NCI-H128 (cell line): ENCODE data around the gene CFAP46.
"Not testable (repeated sequence)": the region's sequence is repeated elsewhere in the genome, so short reads cannot be mapped to it uniquely, and the experiment has no call there.

Source experiments
- DNase-seq: peaks from one replicate; lab custom pipeline; 2025; ENCODE audit not compliant: unreplicated experiment; lab: John Stamatoyannopoulos, UW

The CFAP46 gene

DNA sequence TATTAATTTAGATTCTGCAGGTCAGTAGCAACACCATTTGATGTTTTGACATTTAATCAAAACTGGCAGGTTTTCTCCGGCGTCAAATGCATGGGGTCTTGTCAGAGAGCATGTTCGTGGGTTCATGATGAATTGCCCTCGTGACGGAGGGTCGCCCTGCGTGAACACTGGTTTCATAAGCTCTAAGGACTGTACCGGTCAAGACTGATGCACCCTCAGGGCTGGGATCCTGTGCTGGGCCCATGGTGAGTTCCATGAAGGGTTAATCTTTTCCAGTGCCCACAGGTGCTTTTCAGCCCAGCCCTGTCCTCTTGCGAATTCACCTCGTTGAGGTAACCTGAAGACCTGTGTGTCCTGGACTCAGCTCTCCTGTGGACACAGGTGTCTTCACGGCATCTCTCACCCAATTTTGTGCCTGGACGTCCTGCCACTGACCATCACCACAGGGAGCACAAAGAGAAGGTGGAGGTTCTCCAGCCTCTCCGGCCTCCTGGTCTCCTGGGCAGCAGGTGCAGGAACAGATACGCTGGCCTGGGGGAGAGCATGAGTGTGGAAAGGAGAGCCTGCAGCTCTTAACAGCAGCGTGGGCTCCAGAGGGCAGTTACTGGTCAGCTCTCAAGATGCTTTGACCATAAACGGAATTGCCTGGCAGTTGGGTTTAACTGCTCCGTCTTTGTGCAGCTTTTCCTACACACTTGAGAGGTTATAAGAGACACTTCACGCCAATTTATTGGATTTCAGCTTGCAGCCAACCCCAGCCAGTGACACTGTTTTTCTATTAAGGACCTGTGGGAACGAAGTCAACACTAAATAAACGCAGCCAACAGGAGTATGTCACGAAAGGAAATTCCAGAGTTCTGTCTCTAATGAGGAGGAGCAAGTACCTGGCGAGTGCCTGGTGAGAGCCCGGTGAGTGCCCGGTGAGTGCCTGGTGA is 37.4 kb upstream of the CFAP46 start:
- no peak for DNase-seq

DNA sequence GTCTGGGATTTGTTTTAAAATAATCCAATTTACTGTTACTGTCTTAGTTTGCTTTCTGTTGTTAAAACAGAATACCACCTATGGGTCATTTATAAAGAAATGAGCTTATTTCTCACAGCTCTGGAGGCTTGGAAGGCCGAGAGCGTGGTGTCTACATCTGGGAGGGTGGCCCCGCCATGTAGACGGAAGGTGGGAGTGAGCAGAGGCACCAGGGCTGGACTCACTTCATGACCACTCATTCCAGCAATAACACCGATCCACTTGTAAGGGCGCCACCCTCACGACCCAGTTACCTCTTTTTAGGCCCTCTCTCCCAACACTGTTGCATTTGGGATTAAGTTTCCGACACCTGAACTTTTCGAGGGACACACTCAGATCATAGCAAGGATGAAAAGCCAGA is 36.2 kb upstream of the CFAP46 start:
- no peak for DNase-seq

DNA sequence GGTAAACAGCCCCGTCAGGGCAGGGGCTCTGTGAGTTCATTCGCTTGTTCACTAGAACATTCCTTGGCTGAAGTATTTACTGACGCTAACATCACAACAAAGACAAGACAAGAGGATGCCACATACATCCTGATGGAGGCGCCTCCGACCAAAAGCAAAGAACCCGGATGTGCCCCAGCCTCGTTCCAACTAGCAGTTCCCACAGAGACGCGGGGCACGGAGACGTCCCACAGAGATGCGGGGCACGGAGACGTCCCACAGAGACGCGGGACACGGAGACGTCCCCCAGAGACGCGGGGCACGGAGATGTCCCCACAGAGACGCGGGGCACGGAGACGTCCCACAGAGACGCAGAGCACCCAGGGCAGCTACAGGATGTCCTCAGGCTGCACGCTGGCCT is 35.4 kb upstream of the CFAP46 start:
- DNase-seq: no peak

DNA sequence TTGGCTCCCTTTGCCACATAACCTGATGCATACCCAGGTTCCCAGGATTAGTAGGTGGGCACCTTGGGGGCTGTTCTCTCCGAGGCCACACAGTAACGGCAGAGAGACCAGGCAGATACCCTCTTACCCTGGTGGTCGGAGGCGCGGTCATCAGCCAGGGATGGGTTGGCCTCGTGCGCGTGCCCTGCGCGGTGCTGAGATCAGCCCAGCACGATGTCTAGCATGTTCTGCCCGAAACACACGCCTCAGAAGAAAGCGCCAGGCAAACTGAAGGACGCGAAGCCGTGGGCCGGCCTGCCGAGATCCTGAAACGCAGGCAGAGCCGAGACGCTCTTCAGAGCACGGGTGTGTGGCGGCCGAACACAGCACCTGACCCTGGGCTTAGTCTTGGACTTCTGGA is 34.7 kb upstream of the CFAP46 start:
- DNase-seq: no peak

DNA sequence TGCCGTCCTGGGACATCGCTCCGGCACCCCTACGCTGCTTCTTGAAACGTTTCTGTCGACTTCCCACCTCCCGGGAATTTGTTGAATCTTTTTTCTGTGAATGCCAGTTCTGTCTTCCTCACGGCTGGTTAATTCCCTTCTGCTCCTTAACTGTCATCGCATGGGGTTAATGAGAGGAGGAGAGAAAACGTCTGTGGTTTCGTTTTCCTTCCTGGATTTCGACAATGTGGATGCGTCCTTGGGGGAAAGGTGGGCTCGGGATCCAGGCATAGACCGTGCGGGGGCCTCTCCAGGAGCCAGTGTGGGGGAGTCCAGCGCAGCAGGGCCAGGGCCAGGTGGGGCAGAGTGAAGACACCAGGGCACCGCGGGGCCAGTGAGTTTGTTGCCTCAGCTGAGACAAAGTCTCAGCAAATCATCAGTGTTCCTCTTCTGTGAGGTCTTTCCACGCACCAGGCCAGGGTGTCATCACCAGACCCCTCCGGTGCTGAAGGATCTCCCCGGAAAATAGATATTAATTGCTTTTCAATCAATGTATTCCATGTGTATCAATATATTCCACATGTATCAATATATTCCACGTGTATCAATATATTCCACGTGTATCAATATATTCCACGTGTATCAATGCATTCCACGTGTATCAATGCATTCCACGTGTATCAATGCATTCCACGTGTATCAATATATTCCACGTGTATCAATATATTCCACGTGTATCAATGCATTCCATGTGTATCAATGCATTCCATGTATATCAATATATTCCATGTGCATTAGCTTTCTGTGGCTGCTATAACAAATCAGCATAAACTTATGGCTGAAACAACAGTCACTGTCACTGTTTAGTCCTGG is 33.7 kb upstream of the CFAP46 start:
- DNase-seq: no peak

DNA sequence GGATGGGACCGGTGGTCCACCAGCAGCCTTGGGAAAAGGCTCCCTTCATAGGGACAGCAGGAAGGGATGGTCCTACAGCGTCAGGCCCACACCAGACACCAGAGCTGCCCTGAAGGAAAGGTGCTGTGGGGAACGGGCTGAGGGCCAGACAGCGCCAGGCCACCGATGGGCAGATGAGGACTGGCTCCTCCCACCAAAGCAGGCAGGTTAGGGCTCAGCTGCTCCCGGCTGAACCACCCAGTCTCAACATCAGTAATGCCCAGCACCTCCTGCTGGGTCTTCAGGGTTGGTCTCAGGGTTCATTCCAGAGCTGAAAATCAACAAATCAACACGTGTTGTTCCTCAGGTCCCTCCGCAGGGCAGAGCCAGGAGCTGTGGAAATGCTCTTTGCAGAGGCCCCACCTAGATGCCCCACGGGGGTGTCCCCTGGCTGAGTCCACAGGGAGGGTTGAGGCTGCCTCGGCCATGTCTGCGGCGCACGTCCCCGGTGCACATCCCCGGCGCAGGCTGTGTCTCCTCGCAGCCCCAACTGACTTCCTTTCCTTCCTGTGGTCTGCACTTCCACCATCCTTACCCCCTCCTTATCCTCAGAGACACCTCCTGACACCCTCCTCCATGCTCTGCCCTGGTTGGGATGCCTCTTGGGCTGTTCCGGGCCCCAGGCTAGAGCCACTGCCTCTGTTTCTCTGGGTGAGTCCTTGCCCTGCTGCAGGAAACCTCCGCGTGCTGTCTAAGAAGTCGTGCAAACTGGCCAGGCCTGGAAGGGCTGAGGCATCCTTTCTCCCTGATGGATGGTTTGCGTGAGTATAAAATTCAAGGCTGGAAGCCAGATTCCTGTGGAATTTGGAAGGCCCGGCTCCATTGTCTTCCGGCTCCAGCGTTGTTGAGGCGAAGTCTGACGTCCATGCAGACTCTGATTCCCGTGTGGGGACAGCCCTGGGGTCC is 32.8 kb upstream of the CFAP46 start:
- no peak for DNase-seq

DNA sequence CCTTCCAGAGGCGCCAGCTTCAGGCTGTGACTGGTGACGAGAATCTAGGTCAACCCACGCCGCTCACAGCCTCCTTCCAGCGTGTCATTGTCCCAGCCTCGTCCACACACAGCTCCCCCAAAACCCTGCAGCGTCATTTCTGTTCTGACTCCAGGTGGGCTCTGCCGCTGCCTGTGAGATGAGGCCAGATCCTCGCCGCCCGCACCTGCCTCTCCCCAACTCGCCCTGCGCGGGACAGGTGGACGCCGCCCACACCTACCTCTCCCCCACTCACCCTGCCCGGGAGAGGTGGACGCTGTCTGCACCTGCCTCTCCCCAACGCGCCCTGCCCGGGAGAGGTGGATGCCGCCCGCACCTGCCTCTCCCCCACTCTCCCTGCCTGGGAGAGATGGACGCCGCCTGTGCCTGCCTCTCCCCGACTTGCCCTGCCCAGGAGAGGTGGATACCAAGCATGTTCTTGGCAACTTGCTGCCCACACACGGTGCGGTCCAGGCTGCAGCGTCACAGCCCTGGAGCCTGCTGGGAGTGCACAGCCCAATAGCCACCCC is 32.0 kb upstream of the CFAP46 start:
- DNase-seq: no peak

DNA sequence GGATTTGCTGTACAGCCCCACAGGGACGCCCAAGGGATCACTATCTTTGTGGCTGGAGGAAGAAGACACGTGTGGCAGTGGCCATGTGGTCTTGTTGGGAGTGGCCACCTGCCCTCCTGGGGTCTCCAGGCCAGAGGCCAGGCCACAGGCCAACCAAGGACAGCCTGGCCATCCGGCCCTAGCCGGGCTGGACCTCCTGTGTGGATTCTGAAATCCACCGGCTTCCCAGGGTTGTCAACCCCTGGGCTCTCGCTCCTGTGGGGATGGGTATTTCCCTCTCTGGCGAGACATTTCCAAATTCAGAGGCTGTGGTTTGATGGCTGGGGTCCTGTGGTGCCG is 31.5 kb upstream of the CFAP46 start:
- no peak for DNase-seq

DNA sequence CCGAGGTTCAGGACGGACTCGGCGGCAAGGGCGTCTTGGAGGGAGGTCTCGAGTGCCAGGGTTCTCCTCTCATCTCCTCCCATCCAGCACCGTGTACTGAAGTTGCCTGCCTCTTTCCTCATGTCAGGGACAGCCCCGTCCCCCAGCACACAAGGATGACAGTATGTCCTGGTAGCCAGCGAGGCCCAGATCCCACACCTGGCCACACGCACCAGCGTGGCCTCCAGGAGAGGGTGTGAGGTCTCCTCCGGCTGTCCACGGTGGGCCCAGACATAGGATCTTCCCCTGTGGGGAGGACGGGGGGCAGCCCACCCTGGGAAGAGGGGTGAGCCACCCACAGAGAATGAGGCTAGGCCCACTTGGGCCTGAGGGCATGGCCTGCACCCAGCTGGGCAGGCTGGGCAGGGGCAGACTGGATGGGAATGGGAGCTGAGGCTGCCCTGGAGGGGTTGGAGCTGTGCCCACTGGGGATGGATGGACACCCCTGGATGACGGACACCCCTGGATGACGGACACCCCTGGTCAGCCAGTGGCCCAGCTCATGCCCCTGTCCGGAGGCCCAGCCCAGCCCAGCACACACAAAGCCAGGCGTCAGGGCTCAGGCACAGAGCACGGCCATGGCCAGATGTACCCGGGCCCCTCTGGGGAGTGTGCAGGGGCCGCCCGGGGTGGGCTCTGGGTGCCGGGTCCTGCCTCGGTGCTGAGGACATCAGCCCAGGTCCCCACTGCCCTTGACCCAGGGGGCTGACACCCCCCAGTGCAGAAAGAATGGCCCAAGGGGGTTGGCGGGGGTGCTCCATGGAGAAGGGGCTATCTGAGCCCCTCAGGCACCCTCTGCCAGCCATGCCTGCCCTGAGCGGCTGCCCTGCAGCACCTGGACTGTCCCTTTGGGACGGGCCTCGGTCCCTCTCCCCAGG is 30.9 kb upstream of the CFAP46 start:
- no peak for DNase-seq

DNA sequence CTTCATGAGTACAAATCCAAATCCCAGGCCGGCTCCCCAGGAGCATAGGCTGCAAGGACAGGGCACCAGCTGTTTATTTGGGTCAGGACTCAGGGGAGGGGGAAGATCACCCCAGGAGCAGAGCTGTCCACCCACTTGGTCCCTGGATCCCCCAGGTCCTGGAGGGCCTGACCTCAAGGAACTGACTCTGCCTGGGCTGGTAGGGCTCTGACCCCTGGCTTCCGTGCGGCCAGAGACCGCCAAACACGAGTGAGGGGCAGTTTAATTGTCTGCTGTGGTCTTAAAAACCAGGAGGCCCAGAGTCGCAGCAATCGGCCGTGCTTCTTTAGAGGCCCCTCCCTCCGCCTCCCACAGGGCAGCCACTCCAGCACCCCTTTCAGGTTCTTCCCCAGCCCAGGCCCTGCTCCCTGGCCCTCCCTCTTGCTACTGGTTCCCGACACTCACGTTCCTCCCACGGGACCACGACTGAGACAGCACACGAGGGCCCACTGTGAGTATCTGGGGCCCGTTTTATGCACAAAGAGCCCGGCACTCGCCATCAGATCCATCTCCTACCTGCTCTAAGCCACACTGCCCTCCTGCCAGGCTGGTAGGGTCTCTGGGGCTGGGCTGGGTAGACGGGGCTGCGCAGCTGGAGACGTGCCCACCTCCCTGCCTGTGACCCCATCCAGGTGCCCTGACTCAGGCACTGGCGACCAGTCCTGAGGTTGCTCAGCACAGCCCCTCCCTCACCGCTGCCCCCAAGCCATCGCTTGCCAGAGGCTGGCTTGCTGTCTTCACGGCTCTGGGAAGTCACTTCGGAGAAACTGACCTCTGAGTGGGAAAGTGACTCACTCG is 30.0 kb upstream of the CFAP46 start:
- DNase-seq: no peak

DNA sequence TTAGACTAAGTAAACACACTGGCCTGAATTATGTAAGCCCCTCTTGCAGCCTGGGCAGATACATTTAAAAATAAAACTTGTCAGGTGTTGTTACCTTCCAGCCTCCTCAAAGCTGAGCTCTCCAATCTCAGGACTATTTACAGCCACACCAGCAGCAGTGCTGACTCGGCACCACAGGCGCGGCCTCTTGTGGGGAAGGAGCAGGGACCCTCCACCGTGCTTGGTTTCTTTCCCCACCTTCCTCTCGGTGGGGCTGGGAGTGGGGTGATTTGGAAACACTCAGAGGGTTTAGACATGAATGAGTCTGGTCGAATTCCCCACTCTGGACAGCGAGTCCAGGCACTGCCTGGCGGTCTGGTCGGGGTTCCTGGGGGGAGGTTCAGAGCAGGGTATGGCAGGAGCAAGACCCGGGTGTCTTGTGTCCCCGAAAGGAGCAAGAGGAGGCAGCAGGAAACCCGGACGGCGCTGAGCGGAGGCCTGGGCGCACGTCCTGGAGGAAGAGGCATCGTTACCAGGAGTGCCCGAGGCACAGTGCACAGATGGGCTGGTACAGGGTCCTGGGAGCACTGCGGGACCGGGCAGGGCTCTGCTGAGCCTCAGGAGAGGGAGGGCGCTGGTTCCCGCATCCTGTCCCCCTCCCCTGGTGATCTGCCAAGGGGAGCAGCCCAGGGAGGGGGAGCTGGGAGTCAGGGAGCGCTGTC is 29.2 kb upstream of the CFAP46 start:
- no peak for DNase-seq

DNA sequence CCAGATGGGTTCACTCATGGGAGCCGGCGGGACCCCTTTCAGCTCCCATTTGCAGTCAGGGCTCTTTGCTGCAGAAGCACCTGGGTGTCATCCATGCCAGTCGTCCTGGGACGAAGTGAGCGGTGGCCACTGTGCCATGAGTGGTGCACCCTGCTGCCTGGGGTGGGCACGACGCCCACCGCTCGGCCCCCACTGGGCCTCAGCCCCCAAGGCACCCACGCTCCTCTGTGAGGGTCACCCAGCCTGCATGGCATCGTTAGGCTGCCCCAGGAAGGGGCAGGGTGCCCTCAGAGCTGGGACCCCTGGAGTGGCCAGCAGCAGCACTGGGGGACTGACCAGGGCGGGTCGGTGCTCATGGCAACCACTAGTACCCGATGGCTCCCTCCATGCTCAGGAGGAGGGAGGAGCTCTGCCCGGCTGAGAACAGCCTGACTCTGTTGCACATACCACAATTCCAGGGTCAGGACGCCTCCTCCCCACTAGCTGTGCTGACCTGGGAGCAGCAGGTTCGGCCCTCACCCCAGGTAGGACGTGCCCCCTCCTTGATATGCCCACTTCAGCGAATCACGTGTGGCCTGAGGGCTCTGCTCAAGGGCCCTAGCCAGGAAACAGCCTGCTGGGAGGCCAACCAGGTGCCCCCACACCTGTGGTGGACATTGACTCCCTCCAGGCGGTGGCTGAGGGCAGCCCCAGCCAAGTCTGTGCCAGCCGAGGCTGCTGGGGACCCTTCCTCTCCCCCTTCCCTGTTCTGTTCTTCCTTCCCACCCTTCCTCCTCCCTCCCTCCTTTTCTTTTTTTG is 28.5 kb upstream of the CFAP46 start:
- DNase-seq: no peak

DNA sequence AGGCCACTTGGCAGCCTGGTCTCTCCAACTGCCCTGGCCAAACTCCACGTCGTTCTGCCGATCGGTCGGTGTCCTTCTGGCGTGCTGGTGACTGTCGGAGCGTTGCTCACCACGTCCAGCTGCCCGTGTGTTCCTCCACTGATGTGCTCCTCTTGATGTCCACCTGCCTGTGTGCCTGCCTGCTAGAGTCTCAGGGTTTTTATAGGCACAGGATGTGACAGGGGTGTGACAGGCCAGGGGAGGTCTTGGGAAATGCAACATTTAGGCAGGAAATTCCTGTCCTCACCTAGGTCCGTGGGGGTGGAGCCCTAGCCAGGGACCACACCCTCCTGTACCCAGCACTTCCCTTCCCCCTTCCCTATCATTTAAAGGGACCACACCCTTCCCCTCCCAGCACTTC is 25.2 kb upstream of the CFAP46 start:
- no peak for DNase-seq

DNA sequence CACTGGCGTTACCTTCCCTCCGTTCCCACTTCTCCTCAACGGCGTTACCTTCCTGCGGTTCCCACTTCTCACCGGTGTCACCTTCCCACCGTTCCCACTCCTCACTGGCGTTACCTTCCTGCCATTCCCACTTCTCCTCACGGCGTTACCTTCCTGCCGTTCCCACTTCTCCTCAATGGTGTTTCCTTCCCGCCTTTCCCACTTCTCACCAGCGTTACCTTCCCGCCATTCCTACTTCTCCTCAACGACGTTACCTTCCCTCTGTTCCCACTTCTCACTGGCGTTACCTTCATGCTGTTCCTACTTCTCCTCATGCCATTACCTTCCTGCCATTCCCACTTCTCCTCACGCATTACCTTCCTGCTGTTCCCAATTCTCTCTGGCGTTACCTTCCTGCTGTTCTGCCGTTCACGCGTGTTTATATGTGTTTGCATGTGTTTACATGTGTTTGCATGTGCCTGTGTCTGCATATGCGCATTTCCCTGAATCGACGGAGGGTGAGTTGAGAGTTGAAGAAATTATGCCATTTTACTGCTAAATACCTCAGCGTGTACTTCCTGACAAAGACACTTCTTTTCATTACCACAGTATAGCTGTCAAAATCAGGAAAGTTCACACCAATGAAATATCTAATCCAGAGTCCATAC is 23.2 kb upstream of the CFAP46 start:
- no peak for DNase-seq

DNA sequence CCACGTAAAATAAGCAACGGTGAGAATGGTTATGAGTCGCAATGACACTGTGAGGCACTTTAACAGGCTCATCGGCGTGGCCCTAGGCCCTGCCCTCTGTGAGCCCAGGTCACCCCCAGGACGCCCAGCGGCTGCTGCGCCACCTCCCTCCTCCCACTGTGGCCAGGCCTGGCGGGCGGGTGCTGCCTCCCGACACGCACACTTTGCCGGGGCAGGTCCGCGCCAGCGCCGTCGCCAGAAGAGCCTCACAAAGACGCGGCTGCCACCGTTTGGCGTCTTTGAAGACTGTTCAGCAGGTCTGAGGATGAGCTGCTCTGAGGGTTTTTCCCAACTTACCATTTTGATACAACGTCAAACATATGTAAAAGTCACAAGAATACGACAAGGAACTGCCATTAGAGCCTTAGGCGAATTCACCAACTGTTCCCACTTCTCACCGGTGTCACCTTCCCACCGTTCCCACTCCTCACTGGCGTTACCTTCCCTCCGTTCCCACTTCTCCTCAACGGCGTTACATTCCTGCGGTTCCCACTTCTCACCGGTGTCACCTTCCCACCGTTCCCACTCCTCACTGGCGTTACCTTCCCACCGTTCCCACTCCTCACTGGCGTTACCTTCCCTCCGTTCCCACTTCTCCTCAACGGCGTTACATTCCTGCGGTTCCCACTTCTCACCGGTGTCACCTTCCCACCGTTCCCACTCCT is 22.5 kb upstream of the CFAP46 start:
- not testable (repeated sequence) for DNase-seq

DNA sequence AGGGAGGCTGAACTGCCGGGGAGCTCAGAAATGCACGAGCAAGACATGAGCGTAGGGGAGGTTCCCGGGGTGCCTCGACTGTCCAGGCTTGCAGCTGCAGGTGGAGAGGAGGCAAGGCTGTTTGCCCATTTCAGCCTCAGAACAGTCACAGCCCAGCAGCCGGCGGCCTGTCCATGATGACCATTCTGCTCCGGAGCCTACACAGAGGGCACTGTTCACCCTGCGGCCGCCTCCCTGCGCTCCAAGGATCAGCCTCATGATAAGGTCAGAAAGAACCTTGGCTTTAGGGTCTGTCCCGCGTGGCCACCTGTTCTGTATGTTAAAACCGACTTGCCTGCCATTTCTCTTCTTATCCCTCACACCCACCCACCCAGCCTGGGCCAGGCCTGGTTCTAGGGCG is 21.9 kb upstream of the CFAP46 start:
- DNase-seq: no peak
